Skeletal muscle satellite cell (primary cell): ENCODE data around the gene MAPK10.
"Not testable (repeated sequence)": the region's sequence is repeated elsewhere in the genome, so short reads cannot be mapped to it uniquely, and the experiment has no call there.

ENCODE experiments used
- H3K27me3 ChIP-seq: 2 replicates; pipeline ENCODE4 v1.7.0; 2013; ENCODE audit warnings: low read length; ENCODE audit not compliant: control insufficient read depth, insufficient read depth
- H3K36me3 ChIP-seq: 2 replicates; pipeline ENCODE4 v1.7.0; 2013; ENCODE audit warnings: mild to moderate bottlenecking, control low read depth, low read length; ENCODE audit not compliant: insufficient read depth
- H3K4me1 ChIP-seq: 2 replicates; pipeline ENCODE4 v1.7.0; 2013; ENCODE audit warnings: low read length; ENCODE audit not compliant: control insufficient read depth, insufficient read depth
- H3K4me2 ChIP-seq: 2 replicates; pipeline ENCODE4 v1.7.0; 2013; ENCODE audit warnings: mild to moderate bottlenecking, low read length
- H3K4me3 ChIP-seq: 2 replicates; pipeline ENCODE4 v1.7.0; 2013; ENCODE audit warnings: low read length
- H3K9ac ChIP-seq: 2 replicates; pipeline ENCODE4 v1.7.0; 2013; ENCODE audit warnings: mild to moderate bottlenecking, low read depth, low read length, moderate library complexity
- H3K9me3 ChIP-seq: replicated peaks from 2 replicates; pipeline ENCODE4 v1.7.0; 2013; ENCODE audit warnings: mild to moderate bottlenecking, control low read depth, low read length

Gene MAPK10

GRCh38 chr4:86181585-86181984, 178.3 kb downstream of the MAPK10 start:
- Histone ChIP-seq H3K9me3 (peaks cover 4% of the 10 kb centered on the region), H3K27me3 (no peaks in the 10 kb centered on the region), H3K4me1 (peaks cover 7% of the 10 kb centered on the region), H3K9ac (no peak overlapping the region), H3K4me2 (peak overlapping the region; percentile 12), H3K4me3 (no peak overlapping the region), H3K36me3 (no peaks in the 10 kb centered on the region)

- Histone ChIP-seq H3K27me3 (no peaks in the 10 kb centered on the region), H3K36me3 (no peaks in the 10 kb centered on the region), H3K9me3 (peaks cover 4% of the 10 kb centered on the region), H3K9ac (no peak overlapping the region), H3K4me2 (no peak overlapping the region), H3K4me3 (no peak overlapping the region), H3K4me1 (peaks cover 7% of the 10 kb centered on the region)
Measured at GRCh38 chr4:86178211-86178610, 181.6 kb downstream of the MAPK10 start.

- Histone ChIP-seq H3K36me3 (no peaks in the 10 kb centered on the region), H3K9me3 (peaks cover 2% of the 10 kb centered on the region), H3K9ac (no peak overlapping the region), H3K4me2 (no peak overlapping the region), H3K4me1 (no peaks in the 10 kb centered on the region), H3K4me3 (no peak overlapping the region), H3K27me3 (no peaks in the 10 kb centered on the region)
Measured at GRCh38 chr4:86174506-86174905, 185.3 kb downstream of the MAPK10 start.

GRCh38 chr4:86168335-86168734, 191.5 kb downstream of the MAPK10 start:
- H3K27me3 ChIP-seq, H3K4me3 ChIP-seq, H3K9ac ChIP-seq, H3K36me3 ChIP-seq, H3K4me1 ChIP-seq, H3K9me3 ChIP-seq, H3K4me2 ChIP-seq: not testable (repeated sequence)

- Histone ChIP-seq H3K9me3 (no peaks in the 10 kb centered on the region), H3K4me3 (no peak overlapping the region), H3K36me3 (no peaks in the 10 kb centered on the region), H3K9ac (no peak overlapping the region), H3K4me1 (no peaks in the 10 kb centered on the region), H3K27me3 (no peaks in the 10 kb centered on the region), H3K4me2 (no peak overlapping the region)
Measured at GRCh38 chr4:86160426-86160825, 199.4 kb downstream of the MAPK10 start.

- no peaks in the 10 kb centered on the region for H3K27me3 ChIP-seq
- no peaks in the 10 kb centered on the region for H3K4me1 ChIP-seq
- H3K9me3 ChIP-seq, result no peaks in the 10 kb centered on the region
- no peak overlapping the region for H3K9ac ChIP-seq
- H3K4me2 ChIP-seq, result no peak overlapping the region
- no peaks in the 10 kb centered on the region for H3K36me3 ChIP-seq
- no peak overlapping the region for H3K4me3 ChIP-seq
Measured at GRCh38 chr4:86159216-86159615, 200.6 kb downstream of the MAPK10 start.

- no peak overlapping the region for H3K4me2 ChIP-seq
Measured at GRCh38 chr4:86156531-86156930, 203.3 kb downstream of the MAPK10 start.

GRCh38 chr4:86155766-86156165, 204.1 kb downstream of the MAPK10 start:
- H3K4me1 ChIP-seq, result no peaks in the 10 kb centered on the region
- no peaks in the 10 kb centered on the region for H3K36me3 ChIP-seq
- no peaks in the 10 kb centered on the region for H3K9me3 ChIP-seq
- H3K4me3 ChIP-seq, result no peak overlapping the region
- H3K4me2 ChIP-seq, result no peak overlapping the region
- no peaks in the 10 kb centered on the region for H3K27me3 ChIP-seq
- H3K9ac ChIP-seq, result no peak overlapping the region

More at GRCh38 chr4:86156531-86156930, 203.3 kb downstream of the MAPK10 start:
- H3K27me3 ChIP-seq, result no peaks in the 10 kb centered on the region
- H3K4me1 ChIP-seq, result no peaks in the 10 kb centered on the region
- H3K4me3 ChIP-seq, result no peak overlapping the region
- H3K9ac ChIP-seq, result no peak overlapping the region
- H3K36me3 ChIP-seq, result no peaks in the 10 kb centered on the region
- no peaks in the 10 kb centered on the region for H3K9me3 ChIP-seq

GRCh38 chr4:86152454-86152853, 207.4 kb downstream of the MAPK10 start:
- no peaks in the 10 kb centered on the region for H3K4me1 ChIP-seq

GRCh38 chr4:86151196-86151595, 208.7 kb downstream of the MAPK10 start:
- Histone ChIP-seq H3K9ac (no peak overlapping the region), H3K27me3 (no peaks in the 10 kb centered on the region), H3K4me1 (no peaks in the 10 kb centered on the region), H3K9me3 (no peaks in the 10 kb centered on the region), H3K4me3 (no peak overlapping the region), H3K36me3 (no peaks in the 10 kb centered on the region), H3K4me2 (no peak overlapping the region)

More at GRCh38 chr4:86152454-86152853, 207.4 kb downstream of the MAPK10 start:
- Histone ChIP-seq H3K4me2 (no peak overlapping the region), H3K9ac (no peak overlapping the region), H3K36me3 (no peaks in the 10 kb centered on the region), H3K27me3 (no peaks in the 10 kb centered on the region), H3K4me3 (no peak overlapping the region), H3K9me3 (no peaks in the 10 kb centered on the region)

- Histone ChIP-seq H3K36me3 (no peaks in the 10 kb centered on the region), H3K9ac (no peak overlapping the region), H3K9me3 (no peaks in the 10 kb centered on the region), H3K4me1 (no peaks in the 10 kb centered on the region), H3K27me3 (no peaks in the 10 kb centered on the region), H3K4me2 (no peak overlapping the region), H3K4me3 (no peak overlapping the region)
Measured at GRCh38 chr4:86141161-86141560, 218.7 kb downstream of the MAPK10 start.

GRCh38 chr4:86132468-86132867, 227.4 kb downstream of the MAPK10 start:
- no peak overlapping the region for H3K4me2 ChIP-seq
- no peaks in the 10 kb centered on the region for H3K4me1 ChIP-seq
- no peaks in the 10 kb centered on the region for H3K9me3 ChIP-seq
- H3K27me3 ChIP-seq, result no peaks in the 10 kb centered on the region
- H3K4me3 ChIP-seq, result no peak overlapping the region
- no peaks in the 10 kb centered on the region for H3K36me3 ChIP-seq
- no peak overlapping the region for H3K9ac ChIP-seq
